ENCODE measurements around the gene C3.
"Not testable (repeated sequence)": the region's sequence is repeated elsewhere in the genome, so short reads cannot be mapped to it uniquely, and the experiment has no call there.

Gene C3

GRCh38 chr19:6679139-6679538, 41.3 kb downstream of the C3 start:
- in situ Hi-C loops (cut with HindIII; ENCODE audit: low sequenced_read_pairs): no loop called here
- DNase-seq (ENCODE audit: low read depth): no peak
- H3K4me3 ChIP-seq (ENCODE audit: low read depth, low read length): no peak overlapping the region

GRCh38 chr19:6678690-6679109, 41.8 kb downstream of the C3 start:
- no peak overlapping the region for H3K4me3 ChIP-seq (ENCODE audit: low read depth, low read length)
- no peak for TF ChIP-seq CTCF (IDR thresholded peaks at IDR 0.05; ENCODE audit: low read depth, low read length, missing control alignments)
- in situ Hi-C loops (cut with HindIII; ENCODE audit: low sequenced_read_pairs): no loop called here
- DNase-seq (ENCODE audit: low read depth): no peak

More at GRCh38 chr19:6679139-6679538, 41.3 kb downstream of the C3 start:
- TF ChIP-seq CTCF (IDR thresholded peaks at IDR 0.05; ENCODE audit: low read depth, low read length, missing control alignments): no peak

- no peak for TF ChIP-seq CTCF (IDR thresholded peaks at IDR 0.05; ENCODE audit: low read depth, low read length, missing control alignments)
- in situ Hi-C loops (cut with HindIII; ENCODE audit: low sequenced_read_pairs): no loop called here
- DNase-seq (ENCODE audit: low read depth): no peak
- no peak overlapping the region for H3K4me3 ChIP-seq (ENCODE audit: low read depth, low read length)
Observed at GRCh38 chr19:6677883-6678689, 42.4 kb downstream of the C3 start.

GRCh38 chr19:6677495-6677882, 43.0 kb downstream of the C3 start:
- in situ Hi-C loops (cut with HindIII; ENCODE audit: low sequenced_read_pairs): no loop called here
- no peak for DNase-seq (ENCODE audit: low read depth)
- no peak for TF ChIP-seq CTCF (IDR thresholded peaks at IDR 0.05; ENCODE audit: low read depth, low read length, missing control alignments)
- no peak overlapping the region for H3K4me3 ChIP-seq (ENCODE audit: low read depth, low read length)

GRCh38 chr19:6676288-6676687, 44.2 kb downstream of the C3 start:
- TF ChIP-seq CTCF (IDR thresholded peaks at IDR 0.05; ENCODE audit: low read depth, low read length, missing control alignments): no peak
- no peak for DNase-seq (ENCODE audit: low read depth)
- in situ Hi-C loops (cut with HindIII; ENCODE audit: low sequenced_read_pairs): no loop called here
- no peak overlapping the region for H3K4me3 ChIP-seq (ENCODE audit: low read depth, low read length)

- peak; percentile 22 for DNase-seq (ENCODE audit: low read depth)
- TF ChIP-seq CTCF (IDR thresholded peaks at IDR 0.05; ENCODE audit: low read depth, low read length, missing control alignments): peak; percentile 4
- in situ Hi-C loops (cut with HindIII; ENCODE audit: low sequenced_read_pairs): no loop called here
- H3K4me3 ChIP-seq (ENCODE audit: low read depth, low read length): no peak overlapping the region
Observed at GRCh38 chr19:6674868-6675305, 45.6 kb downstream of the C3 start.

GRCh38 chr19:6674408-6674807, 46.0 kb downstream of the C3 start:
- H3K4me3 ChIP-seq (ENCODE audit: low read depth, low read length); DNase-seq (ENCODE audit: low read depth); in situ Hi-C loops (cut with HindIII; ENCODE audit: low sequenced_read_pairs): not testable (repeated sequence)

All from astrocyte of the cerebellum (primary cell).